Stimulated activated naive CD4-positive, alpha-beta T cell (primary cell): ENCODE results near the gene OXLD1.

Source experiments
- DNase-seq, 6 experiments: peaks; one replicate each; lab custom pipeline; 2025; lab: John Stamatoyannopoulos, UW

Gene OXLD1

DNA sequence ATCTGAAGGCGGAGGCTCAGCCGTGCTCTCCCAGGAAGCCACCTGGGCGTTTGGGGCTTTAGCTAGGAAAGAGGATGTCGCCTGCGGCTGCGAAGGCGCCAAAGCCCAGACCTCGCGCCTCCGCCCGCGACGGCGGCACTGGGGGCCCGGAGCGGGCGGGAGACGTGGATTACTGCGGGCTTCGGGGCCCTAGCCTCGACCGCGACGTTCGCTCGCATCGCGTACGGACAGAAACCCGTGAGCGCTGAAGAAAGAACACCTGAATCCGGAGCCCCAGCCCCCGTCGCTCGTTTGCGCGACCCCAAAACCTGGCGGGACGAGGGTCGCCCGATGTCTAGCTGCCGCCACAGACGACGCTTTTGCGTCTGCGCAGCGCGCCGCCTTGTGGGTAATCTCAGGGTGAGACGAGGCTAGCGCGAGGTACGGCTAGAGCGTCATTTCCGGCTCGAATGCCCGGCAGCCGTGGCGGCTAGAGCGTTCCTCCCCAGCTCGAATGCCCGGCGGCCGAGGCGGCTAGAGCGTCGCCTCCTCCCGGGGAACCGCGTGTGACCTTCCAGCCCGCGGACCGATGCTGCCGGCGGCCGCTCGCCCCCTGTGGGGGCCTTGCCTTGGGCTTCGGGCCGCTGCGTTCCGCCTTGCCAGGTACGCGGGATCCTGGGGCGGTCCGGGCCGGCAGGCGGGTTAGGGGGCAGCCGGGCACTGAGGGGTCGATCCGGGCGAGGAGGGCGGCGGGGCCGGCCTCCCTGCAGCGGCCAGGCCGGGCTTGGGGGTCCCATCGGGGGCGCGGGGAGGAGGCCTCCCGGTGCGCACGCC, 36.7 kb upstream of the OXLD1 start, which contains the start of gene MRPL12:
Gene MRPL12 (plus strand): TSS at position 434 of the 813 bp plus-strand sequence. CDS start 135 bp downstream, at position 569.
- peak; percentile 75 to 83 (median 79) for DNase-seq

DNA sequence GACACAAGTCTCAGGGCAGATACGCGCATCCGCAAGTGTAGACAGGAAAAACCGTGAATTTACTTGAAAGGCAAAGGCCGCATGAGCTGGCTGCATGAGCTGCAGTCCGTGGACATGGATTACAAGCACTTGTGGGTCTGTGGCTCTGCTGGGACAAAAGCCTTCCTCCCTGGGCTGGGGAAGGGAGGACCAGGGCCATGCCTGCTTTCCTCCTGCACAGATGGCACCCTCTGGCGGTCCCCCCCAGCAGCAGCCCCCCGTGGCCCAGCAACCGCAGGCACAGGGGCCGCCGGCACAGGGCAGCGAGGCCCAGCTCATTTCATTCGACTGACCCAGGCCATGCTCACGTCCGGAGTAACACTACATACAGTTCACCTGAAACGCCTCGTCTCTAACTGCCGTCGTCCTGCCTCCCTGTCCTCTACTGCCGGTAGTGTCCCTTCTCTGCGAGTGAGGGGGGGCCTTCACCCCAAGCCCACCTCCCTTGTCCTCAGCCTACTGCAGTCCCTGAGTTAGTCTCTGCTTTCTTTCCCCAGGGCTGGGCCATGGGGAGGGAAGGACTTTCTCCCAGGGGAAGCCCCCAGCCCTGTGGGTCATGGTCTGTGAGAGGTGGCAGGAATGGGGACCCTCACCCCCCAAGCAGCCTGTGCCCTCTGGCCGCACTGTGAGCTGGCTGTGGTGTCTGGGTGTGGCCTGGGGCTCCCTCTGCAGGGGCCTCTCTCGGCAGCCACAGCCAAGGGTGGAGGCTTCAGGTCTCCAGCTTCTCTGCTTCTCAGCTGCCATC, 35.1 kb upstream of the OXLD1 start:
- no peak for DNase-seq

DNA sequence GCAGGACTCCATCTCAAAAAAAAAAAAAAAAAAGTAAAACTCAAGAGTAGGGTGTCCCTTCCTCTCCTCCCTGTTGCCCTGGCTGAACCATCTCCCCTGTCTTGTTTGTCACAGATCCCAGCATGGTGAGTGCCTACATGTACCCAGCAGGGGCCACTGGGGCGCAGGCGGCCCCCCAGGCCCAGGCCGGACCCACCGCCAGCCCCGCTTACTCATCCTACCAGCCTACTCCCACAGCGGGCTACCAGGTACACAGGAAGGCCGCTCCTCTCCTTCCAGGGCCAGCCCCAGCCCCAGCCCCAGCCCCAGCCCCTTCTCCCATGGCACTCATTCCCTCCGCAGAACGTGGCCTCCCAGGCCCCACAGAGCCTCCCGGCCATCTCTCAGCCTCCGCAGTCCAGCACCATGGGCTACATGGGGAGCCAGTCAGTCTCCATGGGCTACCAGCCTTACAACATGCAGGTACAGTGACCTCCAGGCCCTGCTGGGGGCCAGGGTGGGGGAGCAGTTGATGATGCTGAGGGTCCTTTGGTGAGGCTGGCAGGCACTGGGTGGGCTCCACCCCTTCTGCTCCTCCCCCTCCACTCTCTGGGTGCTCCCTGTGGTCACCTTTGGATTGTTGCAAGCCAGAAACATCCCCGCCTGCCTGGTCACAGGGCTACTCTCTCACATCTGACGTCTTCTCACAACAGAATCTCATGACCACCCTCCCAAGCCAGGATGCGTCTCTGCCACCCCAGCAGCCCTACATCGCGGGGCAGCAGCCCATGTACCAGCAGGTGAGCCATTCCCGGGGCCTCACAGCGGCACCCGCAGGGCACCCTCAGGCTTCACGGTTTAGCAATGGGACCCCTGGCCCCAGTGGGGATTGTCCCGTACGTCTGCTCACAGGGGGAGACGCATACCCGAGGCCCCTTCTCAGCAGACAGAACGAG, 34.2 kb upstream of the OXLD1 start:
- DNase-seq = no peak

DNA sequence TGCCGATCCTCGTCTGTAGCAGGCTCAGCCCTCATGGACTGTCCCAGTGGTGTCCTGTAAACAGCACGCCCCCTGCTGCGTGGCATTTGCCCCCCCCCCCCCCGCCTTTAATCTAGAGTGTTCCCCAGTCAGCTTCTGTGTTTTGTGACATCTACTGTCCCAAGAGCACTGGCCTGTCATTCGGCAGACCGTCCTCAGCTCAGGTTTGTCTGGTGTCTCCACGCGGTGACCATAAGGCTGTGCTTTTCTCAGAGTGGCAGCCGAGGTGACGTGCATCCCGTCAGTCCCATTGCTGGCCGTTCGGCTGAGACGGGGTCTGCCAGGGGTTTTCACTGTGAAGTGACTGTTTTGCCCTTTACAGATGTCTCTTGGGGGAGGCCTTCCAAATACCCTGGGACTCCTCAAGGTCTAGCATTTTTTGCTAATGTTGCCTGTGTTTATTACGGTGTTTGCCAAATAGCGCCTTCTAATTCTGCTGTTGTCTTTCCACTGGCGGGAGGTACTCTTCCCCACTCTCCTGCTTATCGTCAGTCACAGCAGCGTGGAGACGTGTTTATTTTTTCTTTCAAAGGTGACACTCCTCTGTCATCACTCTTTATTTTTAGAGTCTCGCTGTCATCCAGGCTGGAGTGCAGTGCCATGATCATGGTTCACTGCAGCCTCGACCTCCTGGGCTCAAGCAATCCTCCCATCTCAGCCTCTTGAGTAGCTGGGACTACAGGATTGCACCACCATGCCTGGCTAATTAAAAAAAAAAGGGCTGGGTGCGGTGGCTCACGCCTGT, 31.0 kb upstream of the OXLD1 start:
- DNase-seq = no peak

DNA sequence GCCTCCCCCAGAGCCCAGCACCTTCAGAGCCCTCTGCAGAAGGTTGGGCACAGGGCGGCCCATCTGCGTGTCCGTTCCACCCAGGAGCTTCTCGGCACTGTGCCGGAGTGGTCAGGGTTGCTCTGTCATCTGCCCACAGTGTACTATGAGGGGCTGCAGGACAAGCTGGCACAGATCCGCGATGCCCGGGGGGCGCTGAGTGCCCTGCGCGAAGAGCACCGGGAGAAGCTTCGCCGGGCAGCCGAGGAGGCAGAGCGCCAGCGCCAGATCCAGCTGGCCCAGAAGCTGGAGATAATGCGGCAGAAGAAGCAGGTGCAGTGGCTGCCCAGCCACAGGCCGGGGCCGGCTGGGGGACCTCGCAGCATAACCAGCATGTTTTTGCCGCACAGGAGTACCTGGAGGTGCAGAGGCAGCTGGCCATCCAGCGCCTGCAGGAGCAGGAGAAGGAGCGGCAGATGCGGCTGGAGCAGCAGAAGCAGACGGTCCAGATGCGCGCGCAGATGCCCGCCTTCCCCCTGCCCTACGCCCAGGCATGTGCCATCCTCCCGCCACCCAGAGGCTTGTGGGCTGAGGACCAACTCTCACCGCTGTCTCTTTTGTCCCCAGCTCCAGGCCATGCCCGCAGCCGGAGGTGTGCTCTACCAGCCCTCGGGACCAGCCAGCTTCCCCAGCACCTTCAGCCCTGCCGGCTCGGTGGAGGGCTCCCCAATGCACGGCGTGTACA, 30.0 kb upstream of the OXLD1 start:
- DNase-seq = no peak

DNA sequence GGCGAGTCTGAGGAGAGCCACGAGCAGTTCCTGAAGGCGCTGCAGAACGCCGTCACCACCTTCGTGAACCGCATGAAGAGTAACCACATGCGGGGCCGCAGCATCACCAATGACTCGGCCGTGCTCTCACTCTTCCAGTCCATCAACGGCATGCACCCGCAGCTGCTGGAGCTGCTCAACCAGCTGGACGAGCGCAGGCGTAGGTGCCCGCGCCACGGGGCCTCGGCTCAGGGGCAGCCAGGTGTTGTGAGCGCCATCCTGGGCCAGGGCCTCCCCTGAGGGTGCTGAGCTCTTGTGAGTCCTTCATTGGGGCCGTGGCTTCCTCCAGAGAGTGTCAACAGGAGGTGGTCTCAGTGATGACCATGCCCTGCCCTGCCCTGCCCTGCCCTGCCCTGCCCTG, 29.4 kb upstream of the OXLD1 start:
- DNase-seq = no peak

DNA sequence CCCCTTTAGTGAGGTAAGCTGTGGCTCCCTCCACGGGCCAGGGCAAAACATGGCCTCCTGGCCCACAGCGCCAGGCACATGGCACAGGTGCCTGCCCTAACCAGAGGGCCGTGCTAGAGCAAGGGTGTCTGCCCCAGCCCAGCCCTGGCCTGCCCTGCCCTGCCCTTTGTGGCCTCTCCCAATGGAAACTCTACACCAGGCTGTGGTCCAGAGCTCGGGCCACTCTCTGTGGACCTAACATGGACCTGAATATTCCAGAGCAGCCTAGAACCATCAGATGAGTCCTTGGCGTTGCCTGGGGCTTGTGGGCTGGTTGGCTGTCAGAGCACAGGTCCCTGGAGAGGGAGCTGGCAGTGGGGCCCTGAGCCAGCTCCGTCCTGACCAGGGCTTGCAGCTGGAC, 28.8 kb upstream of the OXLD1 start:
- no peak for DNase-seq

DNA sequence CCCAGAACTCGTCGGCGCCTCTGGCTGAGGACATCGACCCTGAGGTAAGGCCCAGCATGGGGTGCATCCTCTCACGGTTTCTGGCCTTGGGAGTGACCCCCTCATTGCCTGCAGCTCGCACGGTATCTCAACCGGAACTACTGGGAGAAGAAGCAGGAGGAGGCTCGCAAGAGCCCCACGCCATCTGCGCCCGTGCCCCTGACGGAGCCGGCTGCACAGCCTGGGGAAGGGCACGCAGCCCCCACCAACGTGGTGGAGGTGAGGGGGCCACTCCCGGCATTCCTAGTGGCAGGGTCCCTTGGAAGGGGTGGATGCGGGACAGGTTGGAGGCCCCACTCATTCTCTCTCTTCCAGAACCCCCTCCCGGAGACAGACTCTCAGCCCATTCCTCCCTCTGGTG, 28.4 kb upstream of the OXLD1 start:
- no peak for DNase-seq

DNA sequence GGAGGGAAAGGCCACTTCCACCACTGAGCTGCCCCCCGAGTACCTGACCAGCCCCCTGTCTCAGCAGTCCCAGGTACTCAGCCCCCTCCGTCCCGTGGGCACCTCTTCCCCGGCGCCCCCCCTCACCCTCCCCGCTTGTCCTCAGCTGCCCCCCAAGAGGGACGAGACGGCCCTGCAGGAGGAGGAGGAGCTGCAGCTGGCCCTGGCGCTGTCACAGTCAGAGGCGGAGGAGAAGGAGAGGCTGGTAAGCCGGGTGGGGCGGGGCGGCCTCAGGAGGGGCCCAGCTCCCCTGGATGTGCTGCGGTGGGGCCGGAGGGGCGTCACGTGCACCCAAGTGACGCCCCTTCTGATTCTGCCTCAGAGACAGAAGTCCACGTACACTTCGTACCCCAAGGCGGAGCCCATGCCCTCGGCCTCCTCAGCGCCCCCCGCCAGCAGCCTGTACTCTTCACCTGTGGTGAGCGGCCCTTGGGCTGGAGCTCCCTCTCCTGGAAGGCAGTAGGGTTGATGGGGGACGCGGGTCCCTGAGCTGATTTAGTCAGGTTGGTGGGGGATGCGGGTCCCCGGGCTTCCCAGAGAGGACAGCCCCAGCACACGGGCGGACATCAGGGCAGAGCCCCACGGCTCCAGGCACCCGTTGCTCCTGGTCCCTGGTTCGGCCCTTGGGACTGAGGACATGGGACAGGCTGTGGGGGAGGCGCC, 27.3 kb upstream of the OXLD1 start:
- no peak for DNase-seq

DNA sequence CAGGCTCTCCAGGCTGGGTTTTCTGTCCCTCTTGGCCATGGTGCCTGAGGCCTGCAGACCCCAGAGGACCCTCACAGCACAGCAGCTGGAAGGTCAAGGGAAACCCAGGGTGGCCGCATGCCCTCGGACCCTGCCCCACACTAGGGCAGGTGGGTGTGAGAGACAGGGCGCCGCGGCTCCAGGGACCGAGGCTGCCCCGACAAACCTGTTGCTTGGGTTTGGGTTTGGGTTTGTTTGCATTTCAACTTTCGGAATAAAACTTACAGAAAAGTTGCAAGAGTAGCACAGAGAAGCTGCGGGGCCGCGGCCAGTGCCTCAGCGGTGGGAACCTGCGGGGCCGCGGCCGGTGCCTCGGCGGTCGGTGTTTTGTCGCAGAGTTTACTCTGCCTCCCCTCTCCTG, 25.2 kb upstream of the OXLD1 start:
- DNase-seq = no peak

DNA sequence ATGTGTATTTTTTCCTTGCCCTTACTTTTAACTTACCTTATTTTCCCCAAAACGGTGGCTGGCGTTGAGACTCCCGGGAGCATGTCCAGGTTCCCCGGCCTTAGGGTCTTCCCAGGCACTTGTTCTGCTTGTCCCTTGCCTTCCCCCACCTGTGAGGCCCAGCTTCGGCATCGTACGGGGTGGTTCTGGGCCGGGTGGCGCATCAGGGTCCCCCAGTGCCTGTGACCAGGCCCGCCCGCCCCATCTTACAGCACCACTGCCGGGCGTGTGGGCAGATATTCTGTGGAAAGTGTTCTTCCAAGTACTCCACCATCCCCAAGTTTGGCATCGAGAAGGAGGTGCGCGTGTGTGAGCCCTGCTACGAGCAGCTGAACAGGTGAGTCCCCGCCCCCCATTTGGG, 24.8 kb upstream of the OXLD1 start:
- DNase-seq = no peak

DNA sequence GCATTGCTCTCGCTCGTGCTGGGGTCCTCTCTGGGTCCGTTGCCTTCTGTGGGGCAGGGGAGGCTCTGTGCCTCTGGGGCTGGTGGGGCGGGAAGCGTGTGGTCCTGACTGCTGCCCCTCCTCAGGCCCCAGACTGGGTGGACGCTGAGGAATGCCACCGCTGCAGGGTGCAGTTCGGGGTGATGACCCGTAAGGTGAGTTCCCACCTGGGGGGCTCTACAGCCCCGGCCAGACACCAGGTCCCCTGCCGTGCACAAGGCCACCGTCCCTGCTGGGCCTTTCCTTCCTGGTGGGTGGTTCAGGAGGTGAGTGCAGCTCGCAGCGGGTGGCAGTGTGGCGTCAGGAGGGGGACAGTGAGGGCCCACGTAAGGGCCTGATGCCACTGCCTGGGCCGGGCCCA, 24.1 kb upstream of the OXLD1 start:
- no peak for DNase-seq

DNA sequence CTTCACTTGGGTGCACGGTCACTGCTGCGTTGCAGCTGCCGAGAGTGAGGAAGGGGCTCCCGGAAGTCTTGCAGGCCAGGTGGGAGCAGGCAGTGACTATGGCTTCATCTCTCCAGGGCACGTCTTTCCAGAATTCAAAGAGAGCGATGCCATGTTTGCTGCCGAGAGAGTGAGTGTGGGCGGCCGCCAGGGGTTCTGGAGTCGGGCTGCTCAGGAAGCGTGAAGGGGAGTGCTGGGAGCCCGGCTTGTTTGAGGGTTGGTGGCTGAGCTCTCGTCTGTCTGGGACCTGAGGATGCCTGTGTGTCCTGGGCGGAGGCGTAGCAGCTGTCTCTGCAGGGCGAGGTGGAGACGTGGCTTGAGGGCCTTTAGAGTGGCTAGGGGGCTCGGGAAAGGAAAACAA, 23.7 kb upstream of the OXLD1 start:
- DNase-seq = no peak

DNA sequence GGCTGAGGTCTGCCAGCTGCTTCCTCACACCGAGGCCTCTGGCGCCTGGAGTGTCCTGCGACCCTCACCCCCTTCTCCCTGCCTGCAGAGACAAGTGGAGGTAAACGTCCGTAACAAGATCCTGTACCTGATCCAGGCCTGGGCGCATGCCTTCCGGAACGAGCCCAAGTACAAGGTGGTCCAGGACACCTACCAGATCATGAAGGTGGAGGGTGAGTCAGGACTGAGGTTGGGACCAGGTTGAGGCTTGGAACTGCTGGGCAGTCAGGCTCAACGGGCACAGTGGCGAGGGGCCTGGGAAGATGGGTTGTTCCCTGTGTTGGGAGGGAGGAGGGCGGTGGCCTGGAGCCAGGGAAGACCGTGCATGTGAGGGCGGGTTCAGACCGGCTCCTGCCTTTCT, 22.2 kb upstream of the OXLD1 start:
- DNase-seq = no peak

DNA sequence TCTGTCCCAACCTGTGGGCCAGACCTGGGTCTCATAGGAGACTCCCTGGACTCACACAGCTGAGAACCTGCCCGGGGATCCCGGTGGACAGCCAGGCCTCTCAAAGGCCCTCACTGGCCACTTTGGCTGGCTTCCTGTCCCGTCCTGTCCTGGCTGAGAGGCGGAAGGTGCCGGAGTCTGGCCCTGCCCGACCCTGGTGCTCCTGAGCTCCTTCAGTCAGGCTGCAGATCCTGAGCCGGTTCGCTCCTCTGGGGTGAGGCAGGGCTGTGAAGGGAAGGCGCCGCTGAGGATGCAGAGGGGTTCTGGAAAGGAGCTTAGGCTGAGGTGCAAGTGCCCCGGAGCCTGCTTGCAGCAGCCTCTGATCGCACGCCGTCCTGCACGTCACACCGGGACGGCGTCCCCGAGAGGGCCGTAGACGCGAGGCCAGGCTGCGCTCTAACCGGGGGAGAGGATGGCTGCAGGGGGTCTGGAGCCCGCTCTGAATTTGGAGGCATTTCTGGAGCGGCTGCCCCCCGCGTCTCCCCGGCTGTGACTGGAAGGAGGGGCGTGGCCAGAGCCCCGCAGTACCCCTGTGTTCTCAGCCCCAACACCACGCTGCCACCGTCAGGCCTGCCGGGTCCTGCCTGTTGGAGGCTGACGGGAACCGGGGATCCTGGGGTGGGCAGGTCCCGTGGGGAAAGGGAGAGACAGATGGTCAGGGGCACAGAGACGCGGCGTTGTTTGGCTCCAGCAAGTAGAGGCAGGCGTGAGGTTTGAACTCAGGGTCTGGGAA, 21.6 kb upstream of the OXLD1 start:
- no peak for DNase-seq

DNA sequence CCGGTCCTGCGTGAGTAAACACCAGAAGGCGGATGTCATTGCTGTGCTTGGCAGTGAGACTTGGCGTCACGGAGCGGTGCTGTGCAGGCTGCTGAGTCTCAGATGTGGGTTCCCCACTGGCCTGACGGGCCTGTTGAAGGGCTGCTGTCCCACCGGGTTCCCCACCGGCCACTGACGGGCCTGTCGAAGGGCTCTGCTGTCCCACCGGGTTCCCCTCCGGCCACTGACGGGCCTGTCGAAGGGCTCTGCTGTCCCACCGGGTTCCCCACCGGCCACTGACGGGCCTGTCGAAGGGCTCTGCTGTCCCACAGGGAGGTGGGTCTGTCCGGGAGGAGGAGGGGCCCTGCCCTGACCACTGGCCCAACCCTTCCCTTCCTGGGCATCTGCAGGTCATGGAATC, 20.2 kb upstream of the OXLD1 start:
- no peak for DNase-seq

DNA sequence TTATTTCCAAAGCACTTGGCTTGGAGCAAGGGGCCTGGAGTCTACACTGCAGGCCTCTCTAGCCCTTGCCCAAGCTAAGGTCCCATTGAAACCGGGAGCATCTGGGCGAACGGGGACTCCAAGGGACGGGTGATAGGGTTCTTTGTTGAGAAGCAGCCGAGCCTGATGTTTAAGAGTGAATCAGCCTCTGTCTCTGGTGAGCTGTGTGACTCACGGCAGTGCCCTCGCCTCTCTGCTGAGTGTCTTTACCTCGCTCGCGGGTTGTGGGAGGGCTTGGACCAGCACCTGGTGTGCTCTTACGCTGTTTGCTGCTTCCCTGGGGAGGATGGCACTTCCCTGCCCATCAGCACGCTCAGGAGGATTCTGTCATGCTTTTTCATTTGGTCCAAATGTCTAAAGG, 18.7 kb upstream of the OXLD1 start:
- no peak for DNase-seq

DNA sequence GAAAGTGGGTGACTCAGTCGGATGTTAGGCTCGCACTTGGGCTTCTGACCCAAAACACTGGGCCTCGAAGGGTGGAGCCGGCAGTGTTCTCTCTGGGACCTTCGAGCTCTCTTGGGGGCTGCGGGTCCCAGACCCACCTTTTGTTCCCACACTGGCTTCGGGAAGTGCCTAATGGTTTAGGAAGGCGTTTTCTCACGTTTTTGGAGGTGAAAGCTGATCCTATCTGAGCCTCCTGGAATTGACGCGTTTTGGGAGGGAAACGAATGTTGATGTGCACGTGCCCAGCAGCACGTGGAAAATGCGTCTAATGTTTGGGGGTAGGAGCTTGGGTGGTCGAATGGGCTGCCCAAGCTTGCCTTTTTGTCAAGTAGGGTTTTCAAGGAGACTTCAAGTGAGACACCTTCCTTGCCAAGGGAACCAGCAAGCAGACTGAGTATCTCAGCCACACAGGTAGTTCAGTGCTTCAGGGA, 18.1 kb upstream of the OXLD1 start:
- no peak for DNase-seq
